H1 (cell line): ENCODE results near the gene TNRC6B. TPM values are rescaled to one million over a fixed set of nuclear protein-coding genes. Genes with fewer than 3 reads are reported as not detected.

Source experiments
- CTCF ChIA-PET: fragments of 300-600 bp; sonication (Branson Sonifier 250); formaldehyde crosslinking; loops from one replicate; lab custom pipeline; 2021; ENCODE audit not compliant: partially characterized antibody; lab: Charles Lee
- POLR2A ChIA-PET: fragments of 300-600 bp; sonication (Branson Sonifier 250); formaldehyde crosslinking; loops from one replicate; lab custom pipeline; 2021; ENCODE audit warnings: inconsistent platforms; ENCODE audit not compliant: partially characterized antibody; lab: Charles Lee
- DNase-seq, 2 experiments: peaks; one replicate each; pipeline versions ENCODE4 v3.0.0 to v3.0.0-alpha.2; 2010 to 2022; ENCODE audit warnings: low spot score in 2 of 2, low read depth in 1 of 2, mixed read lengths in 1 of 2
- FAIRE-seq: peaks from 2 replicates; lab custom pipeline; 2011; peaks lifted over from hg19 to GRCh38; lab: Jason Lieb, UNC
- H2AFZ ChIP-seq: 2 replicates; pipeline ENCODE4 v1.8.1; 2012; ENCODE audit warnings: low read length, inconsistent platforms
- H2AK5ac ChIP-seq: 2 replicates; pipeline ENCODE4 v1.6.1; 2013; ENCODE audit warnings: low read depth, low read length
- H2BK120ac ChIP-seq: replicated peaks from 2 replicates; pipeline ENCODE3; 2013; ENCODE audit warnings: low read depth, low read length, inconsistent platforms
- H2BK12ac ChIP-seq: 2 replicates; pipeline ENCODE4 v1.6.1; 2013; ENCODE audit warnings: low read depth, low read length
- H2BK15ac ChIP-seq: 2 replicates; pipeline ENCODE4 v1.6.1; 2013; ENCODE audit warnings: low read length
- H2BK20ac ChIP-seq: 2 replicates; pipeline ENCODE4 v1.6.1; 2013; ENCODE audit warnings: low read length
- H2BK5ac ChIP-seq: 2 replicates; pipeline ENCODE4 v1.6.1; 2013; ENCODE audit warnings: low read depth, low read length
- H3K14ac ChIP-seq: 2 replicates; pipeline ENCODE4 v1.6.1; 2013; ENCODE audit warnings: inconsistent platforms; ENCODE audit not compliant: insufficient read length
- H3K18ac ChIP-seq: 2 replicates; pipeline ENCODE4 v1.6.1; 2013; ENCODE audit warnings: low read length; ENCODE audit errors: extremely low read depth
- H3K23ac ChIP-seq: 2 replicates; pipeline ENCODE4 v1.6.1; 2013; ENCODE audit warnings: inconsistent platforms; ENCODE audit not compliant: insufficient read length
- H3K23me2 ChIP-seq: 2 replicates; pipeline ENCODE4 v1.6.1; 2013; ENCODE audit warnings: low read depth, low read length
- H3K27ac ChIP-seq: 2 replicates; pipeline ENCODE4 v1.6.1; 2011; ENCODE audit warnings: low read depth, low read length, inconsistent platforms
- H3K27me3 ChIP-seq, 4 experiments: replicated peaks in 1 of 4; 1 replicate in 1 of 4; 2 replicates in 3 of 4; pipeline versions ENCODE4 v1.6.1 to v1.8.1; 2011 to 2013; ENCODE audit warnings: low read length in 3 of 4, mild to moderate bottlenecking in 3 of 4, inconsistent platforms in 2 of 4, mixed read lengths in 2 of 4, moderate library complexity in 1 of 4; ENCODE audit not compliant: control insufficient read depth in 3 of 4, insufficient read depth in 3 of 4; ENCODE audit errors: extremely low read depth in 1 of 4
- H3K36me3 ChIP-seq, 4 experiments: 2 replicates each; pipeline versions ENCODE4 v1.6.1 to v1.8.1; 2011 to 2013; ENCODE audit warnings: mild to moderate bottlenecking in 4 of 4, low read length in 3 of 4, moderate library complexity in 2 of 4, control low read depth in 1 of 4, inconsistent platforms in 1 of 4; ENCODE audit not compliant: insufficient read depth in 4 of 4, control insufficient read depth in 2 of 4
- H3K4ac ChIP-seq: replicated peaks from 2 replicates; pipeline ENCODE3; 2013; ENCODE audit warnings: low read length, low read depth, mixed read lengths, inconsistent platforms; ENCODE audit not compliant: insufficient read length
- H3K4me1 ChIP-seq, 4 experiments: replicated peaks in 1 of 4; 1 replicate in 1 of 4; 2 replicates in 3 of 4; pipeline versions ENCODE4 v1.6.1 to v1.8.1; 2011 to 2013; ENCODE audit warnings: low read length in 3 of 4, inconsistent platforms in 2 of 4, mixed read lengths in 1 of 4; ENCODE audit not compliant: insufficient read depth in 4 of 4, control insufficient read depth in 3 of 4
- H3K4me2 ChIP-seq, 2 experiments: 2 replicates each; pipeline versions ENCODE4 v1.6.1 to v1.8.1; 2011 to 2013; ENCODE audit warnings: low read depth in 2 of 2, low read length in 2 of 2, control low read depth in 1 of 2, inconsistent platforms in 1 of 2, mild to moderate bottlenecking in 1 of 2; ENCODE audit not compliant: insufficient read depth in 1 of 2
- H3K4me3 ChIP-seq, 4 experiments: fragments of 200-600, 300-600 bp in 1 of 4; sonication (generic), shearing (Covaris generic), sonication (Bioruptor Twin) in 1 of 4; 2 replicates each; pipeline versions ENCODE4 v1.5.1 to v1.8.1; 2011 to 2016; ENCODE audit warnings: low read length in 4 of 4, low read depth in 3 of 4, control low read depth in 2 of 4, inconsistent platforms in 2 of 4, mild to moderate bottlenecking in 2 of 4, mixed read lengths in 1 of 4, moderate library complexity in 1 of 4; ENCODE audit not compliant: insufficient read depth in 2 of 4; ENCODE audit errors: extremely low read depth in 1 of 4
- H3K56ac ChIP-seq: replicated peaks from 2 replicates; pipeline ENCODE3; 2013; ENCODE audit warnings: low read depth, mild to moderate bottlenecking, mixed read lengths, low read length, inconsistent platforms; ENCODE audit not compliant: insufficient read length
- H3K79me1 ChIP-seq: 2 replicates; pipeline ENCODE4 v1.6.1; 2013; ENCODE audit warnings: low read depth, low read length, control low read depth
- H3K79me2 ChIP-seq, 2 experiments: 2 replicates each; pipeline versions ENCODE4 v1.6.1 to v1.8.1; 2012 to 2013; ENCODE audit warnings: low read length in 2 of 2, mild to moderate bottlenecking in 2 of 2, inconsistent platforms in 1 of 2; ENCODE audit not compliant: insufficient read depth in 2 of 2, control insufficient read depth in 1 of 2
- H3K9ac ChIP-seq, 4 experiments: replicated peaks in 1 of 4; 1 replicate in 1 of 4; 2 replicates in 3 of 4; pipeline versions ENCODE4 v1.6.1 to v1.8.1; 2011 to 2013; ENCODE audit warnings: low read depth in 3 of 4, low read length in 3 of 4, control low read depth in 2 of 4, mild to moderate bottlenecking in 2 of 4, moderate library complexity in 2 of 4, inconsistent platforms in 1 of 4; ENCODE audit errors: extremely low read depth in 1 of 4
- H3K9me3 ChIP-seq, 2 experiments: 2 replicates each; pipeline versions ENCODE4 v1.6.1 to v1.8.1; 2012 to 2013; ENCODE audit warnings: mild to moderate bottlenecking in 2 of 2, moderate library complexity in 2 of 2, control low read depth in 1 of 2, inconsistent platforms in 1 of 2, low read depth in 1 of 2, low read length in 1 of 2, mixed read lengths in 1 of 2; ENCODE audit not compliant: insufficient read depth in 2 of 2
- H4K20me1 ChIP-seq, 2 experiments: replicated peaks in 1 of 2; 2 replicates each; pipeline versions ENCODE3 to v1.8.1; 2011 to 2013; ENCODE audit warnings: inconsistent platforms in 2 of 2, low read length in 2 of 2, mild to moderate bottlenecking in 1 of 2; ENCODE audit not compliant: insufficient read depth in 2 of 2, control insufficient read depth in 1 of 2
- H4K5ac ChIP-seq: 2 replicates; pipeline ENCODE4 v1.6.1; 2013; ENCODE audit warnings: low read length, low read depth, mixed read lengths, inconsistent platforms; ENCODE audit not compliant: insufficient read length
- H4K8ac ChIP-seq: 2 replicates; pipeline ENCODE4 v1.8.0; 2013; ENCODE audit warnings: mild to moderate bottlenecking, moderate library complexity, low read length, inconsistent platforms; ENCODE audit not compliant: insufficient read depth; ENCODE audit errors: extremely low read depth
- H4K91ac ChIP-seq: replicated peaks from 2 replicates; pipeline ENCODE3; 2013; ENCODE audit warnings: low read length, mixed read lengths, inconsistent platforms; ENCODE audit not compliant: insufficient read length
- EP300 ChIP-seq, 2 experiments: IDR thresholded peaks; 1 replicate in 1 of 2; 2 replicates in 1 of 2; pipeline ENCODE4 v1.6.1; 2011 to 2012; ENCODE audit warnings: low read depth in 2 of 2, low read length in 2 of 2, mild to moderate bottlenecking in 2 of 2, borderline replicate concordance in 1 of 2, inconsistent platforms in 1 of 2, moderate library complexity in 1 of 2
- FOSL1 ChIP-seq: IDR thresholded peaks from 2 replicates; pipeline ENCODE4 v1.6.1; 2011; ENCODE audit warnings: mild to moderate bottlenecking, low read depth, low read length, moderate library complexity; ENCODE audit not compliant: insufficient read depth
- GTF2F1 ChIP-seq: IDR thresholded peaks from 2 replicates; pipeline ENCODE4 v1.6.1; 2012; ENCODE audit warnings: low read depth, low read length, improper control_type of control experiment, borderline replicate concordance
- JUN ChIP-seq: IDR thresholded peaks from 2 replicates; pipeline ENCODE4 v1.6.1; 2011; ENCODE audit warnings: low read depth, mild to moderate bottlenecking, improper control_type of control experiment, low read length
- MAX ChIP-seq: IDR thresholded peaks from 2 replicates; pipeline ENCODE4 v1.6.1; 2012; ENCODE audit warnings: inconsistent platforms
- POLR2A ChIP-seq, 2 experiments: IDR thresholded peaks; 1 replicate in 1 of 2; 2 replicates in 1 of 2; pipeline ENCODE4 v1.6.1; 2011; ENCODE audit warnings: low read depth in 2 of 2, low read length in 2 of 2, mild to moderate bottlenecking in 2 of 2; ENCODE audit errors: control extremely low read depth in 1 of 2
- RBBP5 ChIP-seq: IDR thresholded peaks from 2 replicates; pipeline ENCODE4 v1.7.1; 2012; ENCODE audit warnings: low read depth, mild to moderate bottlenecking, inconsistent platforms, low read length, moderate library complexity, borderline replicate concordance
- RFX5 ChIP-seq: IDR thresholded peaks from 2 replicates; pipeline ENCODE4 v1.6.1; 2011; ENCODE audit warnings: low read depth, low read length, improper control_type of control experiment, borderline replicate concordance
- SAP30 ChIP-seq: fragments of 300-600 bp; sonication (generic); IDR thresholded peaks from 2 replicates; pipeline ENCODE4 v1.7.1; 2012; ENCODE audit warnings: low read length, moderate library complexity, mild to moderate bottlenecking, inconsistent platforms; ENCODE audit not compliant: insufficient read depth, insufficient replicate concordance
- SIN3A ChIP-seq, 2 experiments: IDR thresholded peaks in 1 of 2; conservative IDR thresholded peaks in 1 of 2; 2 replicates each; pipeline ENCODE4 v1.6.1; 2011 to 2012; ENCODE audit warnings: low read length in 2 of 2, improper control_type of control experiment in 1 of 2, low read depth in 1 of 2, mild to moderate bottlenecking in 1 of 2
- TEAD4 ChIP-seq: IDR thresholded peaks from 2 replicates; pipeline ENCODE4 v1.6.1; 2012; ENCODE audit warnings: low read depth, low read length, inconsistent platforms, mixed read lengths
- USF2 ChIP-seq: IDR thresholded peaks from 2 replicates; pipeline ENCODE4 v1.6.1; 2011; ENCODE audit warnings: low read length, improper control_type of control experiment
- WGBS, 2 experiments: shearing (Covaris generic) in 1 of 2; methylation state at CpG; one replicate each; pipeline versions ENCODE4 v1.1.6 to v1.1.7; 2013 to 2015; ENCODE audit warnings: low lambda C conversion rate in 2 of 2, mixed read lengths in 2 of 2, inconsistent platforms in 1 of 2, low coverage in 1 of 2, missing lambda C conversion rate in 1 of 2; ENCODE audit not compliant: insufficient replicate concordance in 2 of 2, insufficient coverage in 1 of 2, insufficient read length in 1 of 2; ENCODE audit errors: extremely low coverage in 1 of 2, missing lambda C conversion rate in 1 of 2; 5-methylcytosine and 5-hydroxymethylcytosine counted together
- polyA plus RNA-seq, 7 experiments: library from polyadenylated mRNA; depleted of rRNA in 3 of 7; stranded (reverse) in 5 of 7; unstranded in 2 of 7; fragments of >200 nt in 5 of 7; fragments of 200-250 nt in 2 of 7; gene quantifications; 1 replicate in 5 of 7; 2 replicates in 1 of 7; 4 replicates in 1 of 7; pipeline versions ENCODE4 v1.2.1 to v1.2.3, GENCODE V29; 2011 to 2013; ENCODE audit warnings: missing spikeins in 2 of 7, mixed read lengths in 2 of 7
- total RNA-seq: library from RNA; stranded (reverse); fragmentation: NEBNext Ultra II Directional; extraction: Animal tissue kit (Norgen Biotek cat#: 25700); gene quantifications from 2 replicates; pipeline ENCODE4 v1.2.1, GENCODE V29; 2021

TNRC6B gene
- total and polyA plus RNA-seq, 2 of the 8 experiments (the other 6 are each of a cell fraction or from before 2014, with no cell fraction given) = 12.5 to 48.9 TPM

GRCh38 chr22:40368836-40369235 lies 191.1 kb downstream of the TNRC6B start:
- Histone ChIP-seq H2BK20ac (no peak overlapping the region), H3K79me2 (no peaks in the 10 kb centered on the region), H3K14ac (no peak overlapping the region), H3K4me2 (no peak overlapping the region), H3K23ac (no peak overlapping the region), H2AFZ (no peak overlapping the region), H4K5ac (no peak overlapping the region), H4K91ac (no peak overlapping the region), H3K4me3 (no peak overlapping the region), H3K27me3 (no peaks in the 10 kb centered on the region), H3K36me3 (peaks cover 30 to 57% (median 43%) of the 10 kb centered on the region in 4 experiments), H3K9me3 (no peaks in the 10 kb centered on the region; a peak in 1 of 4 replicates), H2BK5ac (no peak overlapping the region), H2AK5ac (no peak overlapping the region), H3K79me1 (0 out of 2 replicates have a peak, but pooled peaks cover 2% of the 10 kb centered on the region), H2BK15ac (no peak overlapping the region), H3K4ac (no peak overlapping the region), H3K27ac (no peak overlapping the region), H4K20me1 (peaks cover 0 to 3% of the 10 kb centered on the region in 2 experiments), H3K18ac (no peak overlapping the region), H3K4me1 (peaks cover 0 to 3% (median 0%) of the 10 kb centered on the region in 4 experiments; a peak in 1 of 7 replicates), H3K56ac (no peak overlapping the region), H3K23me2 (peaks cover 4% of the 10 kb centered on the region; the same call in 1 of the 2 replicates), H2BK12ac (no peak overlapping the region), H2BK120ac (no peak overlapping the region), H4K8ac (no peak overlapping the region), H3K9ac (no peak overlapping the region)
- no peak for FAIRE-seq
- ChIA-PET CTCF (interaction anchor here (1.2 to 4.4 kb wide), 2 partner anchors 21 to 111 kb away, joined by 3 to 18 read pairs; no protein-coding TSS in a partner anchor), POLR2A (interaction anchor here (0.8 to 3.9 kb wide), 7 partner anchors 11 to 339 kb away, joined by 3 to 12 read pairs (median 3); no protein-coding TSS in a partner anchor)
- 92% methylated on average over 3 of the region's 3 CpGs; no CpG with 5 or more reads in 1 of the 2 experiments for WGBS, 2 experiments
- no peak for DNase-seq
- TF ChIP-seq GTF2F1 = no peak
- TF ChIP-seq MAX = no peak
- TF ChIP-seq JUN = no peak
- no peak for TF ChIP-seq SIN3A (conservative IDR thresholded peaks at IDR 0.05 in 1 of 2, IDR thresholded peaks at IDR 0.05 in 1 of 2; ENCODE audit: low read depth in 1 of 2, low read length in 2 of 2)
- no peak for TF ChIP-seq RFX5
- no peak for TF ChIP-seq USF2
- no peak for TF ChIP-seq POLR2A (IDR thresholded peaks at IDR 0.05; ENCODE audit: control extremely low read depth in 1 of 2, low read depth in 2 of 2, low read length in 2 of 2)
- no peak for TF ChIP-seq TEAD4
- no peak for TF ChIP-seq RBBP5
- TF ChIP-seq SAP30 = no peak
- no peak for TF ChIP-seq EP300 (IDR thresholded peaks at IDR 0.05; ENCODE audit: borderline replicate concordance in 1 of 2, low read depth in 2 of 2, low read length in 2 of 2)
- TF ChIP-seq FOSL1 = no peak
